ENCODE measurements around the gene LIX1. TPM values are rescaled to one million over a fixed set of nuclear protein-coding genes. Genes with fewer than 3 reads are reported as not detected.

Gene LIX1
- total and polyA plus RNA-seq, 2 of the 8 experiments (the other 6 are each of a cell fraction or from before 2014, with no cell fraction given): 0.26 to 0.45 TPM

DNA sequence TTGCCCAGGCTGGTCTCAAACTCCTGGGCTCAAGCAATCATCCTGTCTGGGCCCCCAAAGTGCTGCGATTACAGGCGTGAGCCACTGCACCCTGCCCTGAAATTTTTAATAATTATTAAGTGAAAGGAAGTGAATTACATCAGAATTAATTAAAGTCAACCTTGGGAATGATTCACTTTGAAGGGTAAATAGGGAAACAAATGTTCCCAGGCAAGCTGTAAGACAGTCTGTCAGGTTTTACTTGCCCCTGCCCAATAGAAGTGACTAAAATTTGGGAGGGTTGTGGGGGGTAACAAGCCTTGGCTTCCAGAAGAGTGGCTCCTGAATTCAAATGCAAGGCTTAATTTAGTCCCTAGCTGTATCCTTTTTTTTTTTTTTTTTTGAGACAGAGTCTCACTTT is 1.3 kb upstream of the LIX1 start:
- 100% methylated on average over 2 of the region's 2 CpGs; no CpG with 5 or more reads in 1 of the 2 experiments for WGBS, 2 experiments (ENCODE audit: extremely low coverage in 1 of 2, insufficient coverage in 1 of 2, insufficient read length in 1 of 2, insufficient replicate concordance in 2 of 2, low coverage in 1 of 2, low lambda C conversion rate in 2 of 2, missing lambda C conversion rate in 1 of 2)
- Histone ChIP-seq H3K9me3 (ENCODE audit: insufficient read depth in 2 of 2, low read depth in 1 of 2, low read length in 1 of 2) (no peaks in the 10 kb centered on the region), H3K56ac (replicated peaks; ENCODE audit: insufficient read length, low read depth, low read length) (no peak overlapping the region), H4K8ac (ENCODE audit: extremely low read depth, insufficient read depth, low read length) (no peak overlapping the region), H3K27ac (ENCODE audit: low read depth, low read length) (no peak overlapping the region), H2BK5ac (ENCODE audit: low read depth, low read length) (no peak overlapping the region), H2BK12ac (ENCODE audit: low read depth, low read length) (no peak overlapping the region), H3K79me2 (ENCODE audit: control insufficient read depth in 1 of 2, insufficient read depth in 2 of 2, low read length in 2 of 2) (no peaks in the 10 kb centered on the region), H3K79me1 (ENCODE audit: low read depth, low read length) (no peaks in the 10 kb centered on the region), H2AK5ac (ENCODE audit: low read depth, low read length) (no peak overlapping the region), H3K23ac (ENCODE audit: insufficient read length) (no peak overlapping the region), H3K4me2 (ENCODE audit: insufficient read depth in 1 of 2, low read depth in 2 of 2, low read length in 2 of 2) (no peak overlapping the region), H3K14ac (ENCODE audit: insufficient read length) (no peak overlapping the region), H2AFZ (ENCODE audit: low read length) (no peak overlapping the region), H2BK120ac (replicated peaks; ENCODE audit: low read depth, low read length) (no peak overlapping the region), H3K4me3 (ENCODE audit: extremely low read depth in 1 of 4, insufficient read depth in 2 of 4, low read depth in 3 of 4, low read length in 4 of 4) (no peak overlapping the region), H3K4ac (replicated peaks; ENCODE audit: insufficient read length, low read depth, low read length) (no peak overlapping the region), H4K91ac (replicated peaks; ENCODE audit: insufficient read length, low read length) (no peak overlapping the region), H3K18ac (ENCODE audit: extremely low read depth, low read length) (no peak overlapping the region), H3K9ac (replicated peaks in 1 of 4; ENCODE audit: extremely low read depth in 1 of 4, low read depth in 3 of 4, low read length in 3 of 4) (no peak overlapping the region), H3K23me2 (ENCODE audit: low read depth, low read length) (no peaks in the 10 kb centered on the region), H4K5ac (ENCODE audit: insufficient read length, low read depth, low read length) (no peak overlapping the region), H2BK20ac (ENCODE audit: low read length) (no peak overlapping the region), H4K20me1 (replicated peaks in 1 of 2; ENCODE audit: control insufficient read depth in 1 of 2, insufficient read depth in 2 of 2, low read length in 2 of 2) (no peaks in the 10 kb centered on the region), H3K27me3 (replicated peaks in 1 of 4; ENCODE audit: control insufficient read depth in 3 of 4, extremely low read depth in 1 of 4, insufficient read depth in 3 of 4, low read length in 3 of 4) (no peaks in the 10 kb centered on the region), H2BK15ac (ENCODE audit: low read length) (no peak overlapping the region), H3K36me3 (ENCODE audit: control insufficient read depth in 2 of 4, insufficient read depth in 4 of 4, low read length in 3 of 4) (no peaks in the 10 kb centered on the region), H3K4me1 (replicated peaks in 1 of 4; ENCODE audit: control insufficient read depth in 3 of 4, insufficient read depth in 4 of 4, low read length in 3 of 4) (peaks cover 0 to 6% (median 2%) of the 10 kb centered on the region in 4 experiments; a peak in 4 of 7 replicates)
- no peak for FAIRE-seq
- no peak for DNase-seq (ENCODE audit: low read depth in 1 of 2, low spot score in 2 of 2)
- POLR2A ChIA-PET (ENCODE audit: partially characterized antibody): interaction anchor here (0.6 kb wide), 1 partner anchor 1796 kb away, joined by 4 read pairs; no protein-coding TSS in a partner anchor
- CTCF ChIA-PET (ENCODE audit: partially characterized antibody): interaction anchor here (0.5 to 9.4 kb wide), 16 partner anchors 10 to 324 kb away, joined by 3 to 160 read pairs (median 12); no protein-coding TSS in a partner anchor
- TF ChIP-seq, protein P1, sequence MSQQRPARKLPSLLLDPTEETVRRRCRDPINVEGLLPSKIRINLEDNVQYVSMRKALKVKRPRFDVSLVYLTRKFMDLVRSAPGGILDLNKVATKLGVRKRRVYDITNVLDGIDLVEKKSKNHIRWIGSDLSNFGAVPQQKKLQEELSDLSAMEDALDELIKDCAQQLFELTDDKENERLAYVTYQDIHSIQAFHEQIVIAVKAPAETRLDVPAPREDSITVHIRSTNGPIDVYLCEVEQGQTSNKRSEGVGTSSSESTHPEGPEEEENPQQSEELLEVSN (IDR thresholded peaks at IDR 0.05): no peak
- TF ChIP-seq BACH1 (IDR thresholded peaks at IDR 0.05; ENCODE audit: low read length): no peak
- no peak for TF ChIP-seq RFX5 (IDR thresholded peaks at IDR 0.05; ENCODE audit: borderline replicate concordance, low read depth, low read length)
- TF ChIP-seq, protein P2, sequence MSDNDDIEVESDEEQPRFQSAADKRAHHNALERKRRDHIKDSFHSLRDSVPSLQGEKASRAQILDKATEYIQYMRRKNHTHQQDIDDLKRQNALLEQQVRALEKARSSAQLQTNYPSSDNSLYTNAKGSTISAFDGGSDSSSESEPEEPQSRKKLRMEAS (IDR thresholded peaks at IDR 0.05): no peak
- TF ChIP-seq PHF8 (conservative IDR thresholded peaks at IDR 0.05; ENCODE audit: low read depth, low read length): no peak
- no peak for TF ChIP-seq KDM1A (IDR thresholded peaks at IDR 0.05; ENCODE audit: borderline replicate concordance, low read length)
